RWPE2 (cell line): Measurements from ENCODE around the gene DSEL.

Experiments
- ATAC-seq: fragments of 200-7000 bp; cut with Tn5 transposase; 3 replicates; pipeline ENCODE4 v1.9.1; 2021; ENCODE audit warnings: low read depth
- DNase-seq: peaks from one replicate; pipeline ENCODE4 v3.0.0-alpha.2; 2020; ENCODE audit warnings: low spot score
- H3K27ac ChIP-seq: fragments of 450-650 bp; 2 replicates; pipeline ENCODE4 v1.5.1; 2017; ENCODE audit warnings: mild to moderate bottlenecking; ENCODE audit not compliant: poor library complexity, severe bottlenecking
- H3K27me3 ChIP-seq: fragments of 250-450 bp; sonication (Bioruptor Pico); 2 replicates; pipeline ENCODE4 v1.5.1; 2021; ENCODE audit warnings: mild to moderate bottlenecking, moderate library complexity; ENCODE audit not compliant: insufficient read depth, poor library complexity, severe bottlenecking
- H3K36me3 ChIP-seq: fragments of 250-450 bp; sonication (Bioruptor Pico); 2 replicates; pipeline ENCODE4 v1.5.1; 2020; ENCODE audit warnings: low read depth, mild to moderate bottlenecking, moderate library complexity
- H3K4me1 ChIP-seq: fragments of 250-450 bp; sonication (Bioruptor Pico); 2 replicates; pipeline ENCODE4 v1.5.1; 2021; ENCODE audit warnings: mild to moderate bottlenecking, moderate library complexity; ENCODE audit not compliant: insufficient read depth, poor library complexity, severe bottlenecking
- H3K4me3 ChIP-seq: fragments of 250-450 bp; sonication (Bioruptor Pico); 2 replicates; pipeline ENCODE4 v1.5.1; 2021; ENCODE audit warnings: mild to moderate bottlenecking, moderate library complexity; ENCODE audit not compliant: severe bottlenecking
- H3K9me3 ChIP-seq: fragments of 250-450 bp; sonication (Bioruptor Pico); 2 replicates; pipeline ENCODE4 v1.5.1; 2021; ENCODE audit warnings: mild to moderate bottlenecking, moderate library complexity; ENCODE audit not compliant: severe bottlenecking
- CTCF ChIP-seq: fragments of 450-650 bp; IDR thresholded peaks from one replicate; pipeline ENCODE4 v1.5.1; 2017; ENCODE audit warnings: mild to moderate bottlenecking, moderate library complexity; ENCODE audit not compliant: poor library complexity, severe bottlenecking

The DSEL gene

GRCh38 chr18:67485655-67486054, 30.9 kb downstream of the DSEL start:
- H3K27ac ChIP-seq: no peak overlapping the region
- no peaks in the 10 kb centered on the region for H3K4me1 ChIP-seq
- no peaks in the 10 kb centered on the region for H3K36me3 ChIP-seq
- H3K4me3 ChIP-seq: no peak overlapping the region
- H3K9me3 ChIP-seq: no peaks in the 10 kb centered on the region
- no peaks in the 10 kb centered on the region for H3K27me3 ChIP-seq
- ATAC-seq: no peak
- DNase-seq: no peak
- no peak for TF ChIP-seq CTCF

GRCh38 chr18:67484458-67484857, 32.1 kb downstream of the DSEL start:
- Histone ChIP-seq H3K9me3 (no peaks in the 10 kb centered on the region), H3K27me3 (no peaks in the 10 kb centered on the region), H3K4me3 (no peak overlapping the region), H3K4me1 (no peaks in the 10 kb centered on the region), H3K36me3 (no peaks in the 10 kb centered on the region), H3K27ac (no peak overlapping the region)
- DNase-seq (no peak), ATAC-seq (no peak)
- TF ChIP-seq CTCF: no peak

GRCh38 chr18:67483952-67484351, 32.6 kb downstream of the DSEL start:
- no peaks in the 10 kb centered on the region for H3K4me1 ChIP-seq
- no peaks in the 10 kb centered on the region for H3K36me3 ChIP-seq
- no peaks in the 10 kb centered on the region for H3K27me3 ChIP-seq
- H3K27ac ChIP-seq: no peak overlapping the region
- ATAC-seq (no peak), DNase-seq (no peak)
- no peak for TF ChIP-seq CTCF
- H3K4me3 ChIP-seq: no peak overlapping the region
- no peaks in the 10 kb centered on the region for H3K9me3 ChIP-seq

GRCh38 chr18:67483237-67483636, 33.3 kb downstream of the DSEL start:
- H3K27me3 ChIP-seq: no peaks in the 10 kb centered on the region
- TF ChIP-seq CTCF: no peak
- no peaks in the 10 kb centered on the region for H3K4me1 ChIP-seq
- H3K27ac ChIP-seq: no peak overlapping the region
- no peaks in the 10 kb centered on the region for H3K9me3 ChIP-seq
- no peak overlapping the region for H3K4me3 ChIP-seq
- DNase-seq (no peak), ATAC-seq (no peak)
- H3K36me3 ChIP-seq: no peaks in the 10 kb centered on the region

DNA sequence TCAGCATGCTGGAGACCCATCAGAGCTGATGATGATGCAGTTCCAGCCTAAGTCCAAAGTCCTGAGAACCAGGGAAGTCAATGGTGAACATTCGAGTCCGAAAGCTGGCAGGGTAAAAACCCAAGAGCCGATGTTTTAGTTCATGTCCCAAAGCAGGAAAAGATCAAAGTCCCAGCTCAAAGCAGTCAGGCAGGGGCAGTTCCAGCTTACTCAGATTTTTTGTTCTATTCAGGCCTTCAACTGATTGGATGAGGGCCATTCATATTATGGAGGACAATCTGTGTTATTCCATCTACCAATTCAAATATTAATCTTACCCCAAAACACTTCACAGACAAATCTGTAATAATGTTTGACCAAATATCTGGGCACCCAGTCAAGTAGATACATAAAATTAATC, 38.3 kb downstream of the DSEL start:
- H3K9me3 ChIP-seq: no peaks in the 10 kb centered on the region
- ATAC-seq: no peak
- no peaks in the 10 kb centered on the region for H3K36me3 ChIP-seq
- H3K4me3 ChIP-seq: no peak overlapping the region
- no peak for TF ChIP-seq CTCF
- DNase-seq: no peak
- no peak overlapping the region for H3K27ac ChIP-seq
- H3K27me3 ChIP-seq: no peaks in the 10 kb centered on the region
- H3K4me1 ChIP-seq: no peaks in the 10 kb centered on the region
